ENCODE measurements around the gene NLN.
"Not testable (repeated sequence)": the region's sequence is repeated elsewhere in the genome, so short reads cannot be mapped to it uniquely, and the experiment has no call there.

The NLN gene

DNA sequence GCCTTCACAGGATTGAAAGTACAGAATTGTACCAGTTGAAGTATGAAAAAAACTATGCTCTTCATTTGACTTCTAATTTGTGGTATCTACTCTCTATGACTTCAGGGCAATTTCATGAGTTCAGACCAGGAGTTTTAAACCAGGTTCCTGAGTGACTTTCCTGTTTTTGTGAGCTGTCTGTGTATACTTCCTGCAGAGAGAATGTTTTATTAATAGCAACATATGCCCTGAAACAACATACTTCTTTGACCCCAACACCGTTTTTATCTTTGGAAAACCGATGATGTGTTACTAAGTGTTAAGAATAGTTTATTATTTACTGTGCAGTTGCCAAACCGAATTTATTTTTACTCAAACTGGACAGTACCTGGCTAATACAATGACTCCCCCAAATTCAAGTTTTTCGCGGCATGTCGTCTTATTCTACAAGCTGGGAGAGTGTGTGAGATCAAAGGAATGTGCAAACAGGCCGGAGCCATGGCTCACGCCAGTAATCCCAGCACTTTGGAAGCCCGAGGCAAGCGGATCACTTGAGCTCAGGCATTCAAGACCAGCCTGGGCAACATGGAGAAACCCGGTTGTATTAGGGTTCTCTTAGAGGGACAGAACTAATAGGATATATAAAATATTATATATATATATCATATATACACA is 145.7 kb downstream of the NLN start:
- no peak overlapping the region for H3K9ac ChIP-seq
- H3K27ac ChIP-seq, result no peak overlapping the region
- H2AFZ ChIP-seq, result no peak overlapping the region
- H3K36me3 ChIP-seq (ENCODE audit: control insufficient read depth, insufficient read depth, low read length), result no peaks in the 10 kb centered on the region
- no peaks in the 10 kb centered on the region for H3K79me2 ChIP-seq
- H3K4me3 ChIP-seq (ENCODE audit: low read depth, low read length), result no peak overlapping the region
- no peaks in the 10 kb centered on the region for H3K27me3 ChIP-seq (ENCODE audit: control insufficient read depth, insufficient read depth, low read length)
- H3K4me2 ChIP-seq (ENCODE audit: low read length), result no peak overlapping the region
- no peaks in the 10 kb centered on the region for H3K4me1 ChIP-seq
- H3K9me3 ChIP-seq (ENCODE audit: control insufficient read depth, low read length), result no peaks in the 10 kb centered on the region
- TF ChIP-seq CTCF (IDR thresholded peaks at IDR 0.05), result no peak

DNA sequence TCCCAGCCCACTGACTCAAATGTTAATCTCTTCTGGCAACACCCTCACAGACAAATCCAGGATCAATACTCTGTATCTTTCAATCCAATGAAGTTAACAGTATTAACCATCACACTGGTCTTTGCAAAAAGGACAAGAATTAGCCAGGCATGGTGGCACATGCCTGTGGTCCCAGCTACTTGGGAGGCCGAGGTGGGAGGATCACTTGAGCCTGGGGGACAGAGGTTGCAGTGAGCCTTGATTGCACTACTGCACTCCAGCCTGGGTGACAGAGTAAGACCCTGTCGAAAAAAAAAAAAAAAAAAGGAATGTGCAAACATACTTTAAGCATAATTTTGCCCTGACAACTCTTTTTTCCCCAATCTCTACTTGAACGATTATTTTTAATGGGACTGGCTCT is 146.5 kb downstream of the NLN start:
- H3K9me3 ChIP-seq (ENCODE audit: control insufficient read depth, low read length), result no peaks in the 10 kb centered on the region
- no peak overlapping the region for H3K4me3 ChIP-seq (ENCODE audit: low read depth, low read length)
- no peaks in the 10 kb centered on the region for H3K27me3 ChIP-seq (ENCODE audit: control insufficient read depth, insufficient read depth, low read length)
- TF ChIP-seq CTCF (IDR thresholded peaks at IDR 0.05), result no peak
- no peak overlapping the region for H3K9ac ChIP-seq
- no peak overlapping the region for H3K27ac ChIP-seq
- no peaks in the 10 kb centered on the region for H3K36me3 ChIP-seq (ENCODE audit: control insufficient read depth, insufficient read depth, low read length)
- no peaks in the 10 kb centered on the region for H3K79me2 ChIP-seq
- no peak overlapping the region for H3K4me2 ChIP-seq (ENCODE audit: low read length)
- H2AFZ ChIP-seq, result no peak overlapping the region
- no peaks in the 10 kb centered on the region for H3K4me1 ChIP-seq

GRCh38 chr5:65871182-65871581 is 149.2 kb downstream of the NLN start:
- TF ChIP-seq CTCF (IDR thresholded peaks at IDR 0.05), result no peak
- no peaks in the 10 kb centered on the region for H3K79me2 ChIP-seq
- no peak overlapping the region for H3K4me2 ChIP-seq (ENCODE audit: low read length)
- no peak overlapping the region for H3K9ac ChIP-seq
- no peak overlapping the region for H3K4me3 ChIP-seq (ENCODE audit: low read depth, low read length)
- no peak overlapping the region for H2AFZ ChIP-seq
- no peak overlapping the region for H3K27ac ChIP-seq
- H3K4me1 ChIP-seq, result no peaks in the 10 kb centered on the region
- H3K27me3 ChIP-seq (ENCODE audit: control insufficient read depth, insufficient read depth, low read length), result no peaks in the 10 kb centered on the region
- no peaks in the 10 kb centered on the region for H3K36me3 ChIP-seq (ENCODE audit: control insufficient read depth, insufficient read depth, low read length)
- no peaks in the 10 kb centered on the region for H3K9me3 ChIP-seq (ENCODE audit: control insufficient read depth, low read length)

DNA sequence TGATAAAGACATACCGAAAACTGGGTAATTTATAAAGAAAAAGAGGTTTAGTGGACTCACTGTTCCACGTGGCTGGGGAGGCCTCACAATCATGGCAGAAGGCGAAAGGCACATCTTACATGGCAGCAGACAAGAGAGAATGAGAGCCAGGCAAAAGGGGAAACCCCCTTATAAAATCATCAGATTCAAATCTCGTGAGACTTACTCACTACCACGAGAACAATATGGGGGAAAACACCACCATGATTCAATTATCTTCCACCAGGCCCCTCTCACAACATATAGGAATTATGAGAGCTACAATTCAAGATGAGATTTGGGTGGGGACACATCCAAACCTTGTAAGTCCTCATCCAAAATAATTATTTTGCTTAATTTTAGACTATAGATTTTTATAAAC is 149.8 kb downstream of the NLN start:
- H3K9me3 ChIP-seq (ENCODE audit: control insufficient read depth, low read length); H3K9ac ChIP-seq; H3K79me2 ChIP-seq; H3K4me1 ChIP-seq; H3K27ac ChIP-seq; H3K4me2 ChIP-seq (ENCODE audit: low read length); H3K36me3 ChIP-seq (ENCODE audit: control insufficient read depth, insufficient read depth, low read length); H3K4me3 ChIP-seq (ENCODE audit: low read depth, low read length); H3K27me3 ChIP-seq (ENCODE audit: control insufficient read depth, insufficient read depth, low read length); H2AFZ ChIP-seq: not testable (repeated sequence)

GRCh38 chr5:65873181-65873750 is 151.3 kb downstream of the NLN start:
- Histone ChIP-seq H3K36me3 (ENCODE audit: control insufficient read depth, insufficient read depth, low read length) (no peaks in the 10 kb centered on the region), H3K9ac (no peak overlapping the region), H3K4me2 (ENCODE audit: low read length) (no peak overlapping the region), H3K4me3 (ENCODE audit: low read depth, low read length) (no peak overlapping the region), H3K9me3 (ENCODE audit: control insufficient read depth, low read length) (no peaks in the 10 kb centered on the region), H3K27ac (no peak overlapping the region), H3K79me2 (no peaks in the 10 kb centered on the region), H3K27me3 (ENCODE audit: control insufficient read depth, insufficient read depth, low read length) (no peaks in the 10 kb centered on the region), H2AFZ (no peak overlapping the region), H3K4me1 (no peaks in the 10 kb centered on the region)
- no peak for TF ChIP-seq CTCF (IDR thresholded peaks at IDR 0.05)
